A549 (cell line): ENCODE results near the gene CDCA7. TPM values are rescaled to one million over a fixed set of nuclear protein-coding genes. Genes with fewer than 3 reads are reported as not detected.
A peak's percentile ranks its signal among the peaks of the same experiment; 100 is the strongest.
"Not testable (repeated sequence)": the region's sequence is repeated elsewhere in the genome, so short reads cannot be mapped to it uniquely, and the experiment has no call there.

Experiments
- ATAC-seq, 2 experiments: fragments of 200-7000 bp in 1 of 2; fragments of >200 bp in 1 of 2; cut with Nextera tagmentation in 1 of 2; cut with Tn5 transposase in 1 of 2; 3 replicates each; pipeline versions ENCODE4 v1.8.0 to v1.9.1; 2018 to 2020; ENCODE audit warnings: mild to moderate bottlenecking in 1 of 2, moderate library complexity in 1 of 2
- CTCF ChIA-PET: fragments of 300-600 bp; sonication (Branson Sonifier 250); formaldehyde crosslinking; extraction: SDS; loops from one replicate; lab custom pipeline; 2021; ENCODE audit warnings: antibody characterized with exemption, inconsistent platforms; lab: Yijun Ruan, JAX
- POLR2A ChIA-PET: fragments of 350-600 bp; formaldehyde crosslinking; extraction: SDS; loops from one replicate; lab custom pipeline; 2021; ENCODE audit warnings: antibody characterized with exemption, inconsistent platforms; lab: Yijun Ruan, JAX
- DNase-seq, 2 experiments: peaks; one replicate each; pipeline versions ENCODE4 v3.0.0 to v3.0.0-alpha.2; 2011 to 2016; ENCODE audit warnings: low read depth in 1 of 2, low spot score in 1 of 2
- FAIRE-seq: peaks from 2 replicates; lab custom pipeline; 2011; peaks lifted over from hg19 to GRCh38; lab: Jason Lieb, UNC
- H3K27ac ChIP-seq, 2 experiments: fragments of >200 bp; sonication (Bioruptor Twin); formaldehyde crosslinking; 3 replicates each; pipeline ENCODE4 v1.5.1; 2016 to 2017
- H3K4me1 ChIP-seq: fragments of >200 bp; sonication (Bioruptor Twin); formaldehyde crosslinking; 3 replicates; pipeline ENCODE4 v1.6.1; 2016
- H3K4me2 ChIP-seq: fragments of >200 bp; sonication (Bioruptor Twin); formaldehyde crosslinking; 3 replicates; pipeline ENCODE4 v1.6.1; 2016
- H3K4me3 ChIP-seq: fragments of >200 bp; sonication (Bioruptor Twin); formaldehyde crosslinking; 3 replicates; pipeline ENCODE4 v1.5.1; 2016
- H3K9me3 ChIP-seq: fragments of >200 bp; sonication (Bioruptor Twin); formaldehyde crosslinking; 3 replicates; pipeline ENCODE4 v1.6.1; 2016
- ATOH8 ChIP-seq: fragments of 250-450 bp; sonication (Bioruptor Pico); IDR thresholded peaks from 2 replicates; pipeline ENCODE4 v1.5.0; 2020; ENCODE audit warnings: low read depth, mild to moderate bottlenecking, moderate library complexity
- BHLHE40 ChIP-seq: IDR thresholded peaks from 2 replicates; pipeline ENCODE4 v1.6.1; 2012; ENCODE audit warnings: low read depth, low read length, inconsistent platforms
- CBX2 ChIP-seq: fragments of 200-600 bp; sonication (generic); IDR thresholded peaks from 2 replicates; pipeline ENCODE4 v1.6.1; 2016; ENCODE audit warnings: low read depth, mild to moderate bottlenecking, borderline replicate concordance
- CEBPB ChIP-seq, 2 experiments: fragments of >200 bp in 1 of 2; sonication (Bioruptor Twin) in 1 of 2; formaldehyde crosslinking in 1 of 2; IDR thresholded peaks; 2 replicates each; pipeline ENCODE4 v1.6.1; 2012 to 2016
- CTCF ChIP-seq: fragments of >200 bp; sonication (Bioruptor Twin); formaldehyde crosslinking; IDR thresholded peaks from 3 replicates; pipeline ENCODE4 v1.5.1; 2016
- EP300 ChIP-seq, 2 experiments: fragments of >200 bp; sonication (Bioruptor Twin); formaldehyde crosslinking; IDR thresholded peaks; 2 replicates in 1 of 2; 3 replicates in 1 of 2; pipeline ENCODE4 v1.6.1; 2016 to 2017
- FOSB ChIP-seq: fragments of 250-450 bp; sonication (Bioruptor Pico); IDR thresholded peaks from 2 replicates; pipeline ENCODE4 v1.5.0; 2020; ENCODE audit warnings: mild to moderate bottlenecking, moderate library complexity
- FOSL2 ChIP-seq, 2 experiments: fragments of 450-650 bp in 1 of 2; fragments of >200 bp in 1 of 2; sonication (Bioruptor Twin) in 1 of 2; formaldehyde crosslinking; IDR thresholded peaks; 2 replicates each; pipeline versions ENCODE4 v1.5.0 to v1.6.1; 2016 to 2020; ENCODE audit warnings: mild to moderate bottlenecking in 1 of 2, moderate library complexity in 1 of 2
- HDAC2 ChIP-seq: fragments of 200-600 bp; sonication (generic); IDR thresholded peaks from 2 replicates; pipeline ENCODE4 v1.6.1; 2016
- HEYL ChIP-seq: fragments of 250-450 bp; sonication (Bioruptor Pico); IDR thresholded peaks from 2 replicates; pipeline ENCODE4 v1.8.0; 2021; ENCODE audit warnings: mild to moderate bottlenecking, moderate library complexity
- HMGXB4 ChIP-seq: fragments of 250-450 bp; sonication (Bioruptor Pico); IDR thresholded peaks from 2 replicates; pipeline ENCODE4 v1.5.0; 2021; ENCODE audit warnings: mild to moderate bottlenecking, moderate library complexity, borderline replicate concordance
- HOXB13 ChIP-seq: fragments of 250-450 bp; sonication (Bioruptor Pico); IDR thresholded peaks from 2 replicates; pipeline ENCODE4 v1.5.0; 2020; ENCODE audit warnings: low read depth, mild to moderate bottlenecking, moderate library complexity
- KDM1A ChIP-seq: fragments of 200-600 bp; sonication (generic); IDR thresholded peaks from 2 replicates; pipeline ENCODE4 v1.6.1; 2016; ENCODE audit warnings: low read depth, mild to moderate bottlenecking
- KDM5A ChIP-seq: fragments of 200-600 bp; sonication (generic); IDR thresholded peaks from 2 replicates; pipeline ENCODE4 v1.6.1; 2016; ENCODE audit warnings: antibody characterized with exemption, mild to moderate bottlenecking
- MAZ ChIP-seq: fragments of 150-350 bp; IDR thresholded peaks from 2 replicates; pipeline ENCODE4 v1.6.1; 2014; ENCODE audit warnings: antibody characterized with exemption, low read depth, low read length, borderline replicate concordance
- NFE2L2 ChIP-seq: fragments of 150-350 bp; conservative IDR thresholded peaks from 2 replicates; pipeline ENCODE4 v1.6.1; 2014; ENCODE audit warnings: low read length
- NR3C1 ChIP-seq: fragments of >200 bp; sonication (Bioruptor Twin); formaldehyde crosslinking; IDR thresholded peaks from 3 replicates; pipeline ENCODE4 v1.6.1; 2017
- POLR2AphosphoS2 ChIP-seq: conservative IDR thresholded peaks from 2 replicates; pipeline ENCODE4 v1.6.1; 2012; ENCODE audit warnings: low read length, improper control_type of control experiment, inconsistent platforms
- RFX5 ChIP-seq: fragments of 450-650 bp; IDR thresholded peaks from 2 replicates; pipeline ENCODE4 v1.7.1; 2014; ENCODE audit warnings: antibody characterized with exemption, mild to moderate bottlenecking, moderate library complexity
- RNF2 ChIP-seq: fragments of 200-600 bp; sonication (generic); IDR thresholded peaks from 2 replicates; pipeline ENCODE4 v1.6.1; 2016; ENCODE audit warnings: low read depth, mild to moderate bottlenecking, antibody characterized with exemption, moderate library complexity, borderline replicate concordance
- SREBF2 ChIP-seq: fragments of 450-650 bp; IDR thresholded peaks from 2 replicates; pipeline ENCODE4 v1.6.1; 2014; ENCODE audit warnings: mild to moderate bottlenecking, moderate library complexity
- TFCP2L1 ChIP-seq: fragments of 250-450 bp; sonication (Bioruptor Pico); IDR thresholded peaks from 2 replicates; pipeline ENCODE4 v1.5.0; 2021; ENCODE audit warnings: mild to moderate bottlenecking
- ZNF302 ChIP-seq: fragments of 250-450 bp; sonication (Bioruptor Pico); IDR thresholded peaks from 2 replicates; pipeline ENCODE4 v1.9.0; 2021; ENCODE audit warnings: inconsistent platforms, mild to moderate bottlenecking, moderate library complexity
- ZSCAN20 ChIP-seq: fragments of 250-450 bp; sonication (Bioruptor Pico); IDR thresholded peaks from 2 replicates; pipeline ENCODE4 v1.8.0; 2022; ENCODE audit warnings: mild to moderate bottlenecking, moderate library complexity
- WGBS: methylation state at CpG from one replicate; pipeline ENCODE4 v1.1.6; 2017; ENCODE audit errors: missing lambda C conversion rate; 5-methylcytosine and 5-hydroxymethylcytosine counted together
- polyA plus RNA-seq, 4 experiments: library from polyadenylated mRNA; depleted of rRNA in 3 of 4; stranded (reverse); fragments of >200 nt; fragmentation: RNase III in 1 of 4; extraction: RNeasy Plus Mini Kit Qiagen cat#74134 plus additional on column Dnase treatment in 1 of 4; gene quantifications; 2 replicates in 3 of 4; 3 replicates in 1 of 4; pipeline ENCODE4 v1.2.3, GENCODE V29; 2011 to 2017
- TF ChIP-seq, protein P1 (sequence below): fragments of 200-600 bp; sonication (generic); IDR thresholded peaks from 2 replicates; pipeline ENCODE4 v1.6.1; 2016; ENCODE audit warnings: antibody characterized with exemption, mild to moderate bottlenecking, moderate library complexity

Gene CDCA7
- polyA plus RNA-seq, 2 of the 4 experiments (the other 2 are of a cell fraction): 39.4 to 93.5 TPM

DNA sequence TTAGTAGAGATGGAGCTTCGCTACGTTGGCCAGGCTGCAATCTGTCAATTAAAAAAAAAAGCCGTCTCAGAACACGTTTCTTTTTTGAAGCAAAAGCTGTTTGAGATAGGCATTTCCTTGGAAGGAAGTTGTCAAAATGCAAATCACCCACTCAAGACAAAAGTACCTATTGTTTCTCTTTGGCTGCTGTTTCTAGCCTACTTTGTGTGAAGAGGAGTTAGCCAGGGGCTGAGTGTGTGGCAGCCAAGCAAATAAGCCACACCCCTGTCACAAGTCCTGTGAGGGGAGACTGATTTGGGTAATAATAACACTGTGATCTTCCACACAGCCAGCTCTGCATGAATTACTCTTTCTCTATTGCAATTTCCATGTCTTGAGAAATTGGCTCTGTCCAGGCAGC, 47.4 kb upstream of the CDCA7 start:
- Histone ChIP-seq H3K4me3 (no peak overlapping the region), H3K27ac (no peak overlapping the region), H3K9me3 (no peaks in the 10 kb centered on the region), H3K4me2 (no peak overlapping the region), H3K4me1 (peaks cover 5% of the 10 kb centered on the region; the same call in 1 of the 3 replicates)
- DNase-seq: no peak
- 71% methylated on average over 4 of the region's 4 CpGs for WGBS
- TF ChIP-seq ZSCAN20 (CRISPR knock-in tag) (no peak), HDAC2 (no peak), FOSB (CRISPR knock-in tag) (no peak), CEBPB (IDR thresholded peaks at IDR 0.05) (no peak), NFE2L2 (no peak), ZNF302 (CRISPR knock-in tag) (no peak), NR3C1 (no peak), FOSL2 (IDR thresholded peaks at IDR 0.05) (no peak), FOSL2 (CRISPR knock-in tag; IDR thresholded peaks at IDR 0.05) (no peak), CBX2 (no peak), MAZ (no peak), POLR2AphosphoS2 (no peak), RFX5 (no peak), ATOH8 (no peak), BHLHE40 (no peak), TFCP2L1 (CRISPR knock-in tag) (no peak), KDM1A (no peak), SREBF2 (no peak)
- TF ChIP-seq, protein P1, sequence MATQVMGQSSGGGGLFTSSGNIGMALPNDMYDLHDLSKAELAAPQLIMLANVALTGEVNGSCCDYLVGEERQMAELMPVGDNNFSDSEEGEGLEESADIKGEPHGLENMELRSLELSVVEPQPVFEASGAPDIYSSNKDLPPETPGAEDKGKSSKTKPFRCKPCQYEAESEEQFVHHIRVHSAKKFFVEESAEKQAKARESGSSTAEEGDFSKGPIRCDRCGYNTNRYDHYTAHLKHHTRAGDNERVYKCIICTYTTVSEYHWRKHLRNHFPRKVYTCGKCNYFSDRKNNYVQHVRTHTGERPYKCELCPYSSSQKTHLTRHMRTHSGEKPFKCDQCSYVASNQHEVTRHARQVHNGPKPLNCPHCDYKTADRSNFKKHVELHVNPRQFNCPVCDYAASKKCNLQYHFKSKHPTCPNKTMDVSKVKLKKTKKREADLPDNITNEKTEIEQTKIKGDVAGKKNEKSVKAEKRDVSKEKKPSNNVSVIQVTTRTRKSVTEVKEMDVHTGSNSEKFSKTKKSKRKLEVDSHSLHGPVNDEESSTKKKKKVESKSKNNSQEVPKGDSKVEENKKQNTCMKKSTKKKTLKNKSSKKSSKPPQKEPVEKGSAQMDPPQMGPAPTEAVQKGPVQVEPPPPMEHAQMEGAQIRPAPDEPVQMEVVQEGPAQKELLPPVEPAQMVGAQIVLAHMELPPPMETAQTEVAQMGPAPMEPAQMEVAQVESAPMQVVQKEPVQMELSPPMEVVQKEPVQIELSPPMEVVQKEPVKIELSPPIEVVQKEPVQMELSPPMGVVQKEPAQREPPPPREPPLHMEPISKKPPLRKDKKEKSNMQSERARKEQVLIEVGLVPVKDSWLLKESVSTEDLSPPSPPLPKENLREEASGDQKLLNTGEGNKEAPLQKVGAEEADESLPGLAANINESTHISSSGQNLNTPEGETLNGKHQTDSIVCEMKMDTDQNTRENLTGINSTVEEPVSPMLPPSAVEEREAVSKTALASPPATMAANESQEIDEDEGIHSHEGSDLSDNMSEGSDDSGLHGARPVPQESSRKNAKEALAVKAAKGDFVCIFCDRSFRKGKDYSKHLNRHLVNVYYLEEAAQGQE: no peak
- ChIA-PET POLR2A (no interaction called here), CTCF (interaction anchor here (1.1 to 1.5 kb wide), 3 partner anchors 9 to 279 kb away, joined by 3 to 6 read pairs (median 3); no protein-coding TSS in a partner anchor)
- FAIRE-seq: no peak
- ATAC-seq: no peak

- H3K4me3 ChIP-seq, H3K4me2 ChIP-seq, H3K4me1 ChIP-seq, H3K9me3 ChIP-seq, ATAC-seq, FAIRE-seq, POLR2A ChIA-PET, DNase-seq, H3K27ac ChIP-seq: not testable (repeated sequence)
- CTCF ChIA-PET: interaction anchor here (1.7 kb wide), 1 partner anchor 11 kb away, joined by 5 read pairs; no protein-coding TSS in a partner anchor
- 74% methylated on average over 5 of the region's 5 CpGs for WGBS
Measured at GRCh38 chr2:173309370-173309769, 45.3 kb upstream of the CDCA7 start.

DNA sequence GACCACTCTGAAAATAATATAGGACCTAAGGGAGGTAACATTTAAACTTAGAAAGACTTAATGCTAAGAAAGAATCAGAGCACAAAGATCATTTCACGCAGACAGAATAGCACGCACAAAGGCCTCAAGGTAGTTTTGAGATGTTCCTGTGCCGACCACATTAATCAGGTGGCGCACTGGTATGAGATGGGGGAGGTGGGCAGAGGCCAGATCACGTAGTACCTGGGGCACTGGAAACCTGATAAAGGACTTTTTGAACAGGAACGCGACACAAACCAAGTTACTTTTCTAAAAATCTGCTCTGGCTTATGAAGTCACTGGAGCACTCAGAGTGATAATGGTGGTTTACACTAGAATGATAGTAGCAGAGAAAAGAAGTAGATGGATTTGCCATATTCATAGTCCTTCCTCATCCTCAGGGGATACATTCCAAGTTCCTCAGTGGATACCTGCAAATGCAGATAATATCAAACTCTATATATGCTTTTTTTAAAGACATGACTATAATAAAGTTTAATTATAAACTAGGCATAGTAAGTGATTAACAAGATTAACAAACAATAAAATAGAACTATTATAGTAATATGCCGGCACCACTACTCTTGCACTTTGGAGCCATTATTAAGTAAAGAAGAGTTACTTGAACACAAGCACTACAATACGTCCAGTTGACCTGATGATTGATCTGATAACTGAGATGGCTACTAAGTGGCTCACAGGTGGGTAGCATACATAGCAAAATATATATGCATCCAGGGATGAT, 42.6 kb upstream of the CDCA7 start:
- ATAC-seq (no peak), DNase-seq (no peak), FAIRE-seq (no peak)
- WGBS: 79% methylated on average over 9 of the region's 9 CpGs
- ChIA-PET CTCF (no interaction called here), POLR2A (no interaction called here)
- Histone ChIP-seq H3K4me2 (peak overlapping the region; percentile 10; the same call in 1 of the 3 replicates), H3K4me3 (no peak overlapping the region), H3K27ac (no peak overlapping the region), H3K4me1 (peaks cover 7% of the 10 kb centered on the region; the same call in 1 of the 3 replicates), H3K9me3 (no peaks in the 10 kb centered on the region)
- no peak for TF ChIP-seq FOSL2 (IDR thresholded peaks at IDR 0.05)
- TF ChIP-seq FOSL2 (CRISPR knock-in tag; IDR thresholded peaks at IDR 0.05): no peak
- TF ChIP-seq KDM5A: no peak
- no peak for TF ChIP-seq RFX5
- TF ChIP-seq CTCF: no peak
- TF ChIP-seq POLR2AphosphoS2: no peak
- no peak for TF ChIP-seq ZNF302 (CRISPR knock-in tag)
- TF ChIP-seq HEYL (CRISPR knock-in tag): no peak
- no peak for TF ChIP-seq FOSB (CRISPR knock-in tag)
- no peak for TF ChIP-seq TFCP2L1 (CRISPR knock-in tag)
- TF ChIP-seq HOXB13 (CRISPR knock-in tag): no peak
- no peak for TF ChIP-seq EP300 (IDR thresholded peaks at IDR 0.05)
- TF ChIP-seq RNF2: no peak
- no peak for TF ChIP-seq HMGXB4 (CRISPR knock-in tag)
